ENCODE data around the gene ODAD3. TPM values are rescaled to one million over a fixed set of nuclear protein-coding genes. Genes with fewer than 3 reads are reported as not detected.

Gene ODAD3
- total and polyA plus RNA-seq, 8 donors, result 0.38 to 0.92 (median 0.62) TPM; not detected in 5

- Histone ChIP-seq H3K4me3 (peak overlapping the region; percentile 31 to 49 (median 35)), H3K27ac (peak overlapping the region in 3 of 5 donors; percentile 10 to 74 (median 38)), H3K9me3 (no peaks in the 10 kb centered on the region), H3K36me3 (no peaks in the 10 kb centered on the region), H3K4me1 (peaks cover 36 to 63% (median 47%) of the 10 kb centered on the region in 4 donors), H3K27me3 (peaks cover 7 to 80% (median 37%) of the 10 kb centered on the region in 3 donors)
- intact Hi-C loops (cut with DNase I; ENCODE audit: low total_unique reads), result no loop called here
- DNase-seq, result peak in 1 of 2 donors; percentile 68
- TF ChIP-seq CTCF (IDR thresholded peaks at IDR 0.05) (no peak), POLR2AphosphoS5 (IDR thresholded peaks at IDR 0.05) (no peak), EP300 (IDR thresholded peaks at IDR 0.05) (no peak), POLR2A (IDR thresholded peaks at IDR 0.05) (no peak)
- WGBS, 5 donors, result 9 to 15% (median 12%) methylated on average over 27 to 46 of the region's 46 CpGs
Observed at GRCh38 chr19:11420429-11421370, 14.2 kb downstream of the ODAD3 start.

GRCh38 chr19:11418549-11419506 is 16.1 kb downstream of the ODAD3 start, which contains the start of gene RGL3:
Gene RGL3, minus strand, starts transcription at chr19:11419314. Its CDS starts 36 bp downstream, at chr19:11419278.
- H3K4me1 ChIP-seq, result peaks cover 36 to 60% (median 47%) of the 10 kb centered on the region in 4 donors
- H3K36me3 ChIP-seq, result no peaks in the 10 kb centered on the region
- peaks cover 7 to 76% (median 34%) of the 10 kb centered on the region in 3 donors for H3K27me3 ChIP-seq
- intact Hi-C loops (cut with DNase I; ENCODE audit: low total_unique reads), result no loop called here
- TF ChIP-seq CTCF (IDR thresholded peaks at IDR 0.05) (peak in 1 of 7 experiments; percentile 17), EP300 (IDR thresholded peaks at IDR 0.05) (no peak), POLR2A (IDR thresholded peaks at IDR 0.05) (no peak), POLR2AphosphoS5 (IDR thresholded peaks at IDR 0.05) (peak in 2 of 3 donors; percentile 16 to 68)
- H3K27ac ChIP-seq, result peak within 1 kb of the TSS; percentile 80 to 90 (median 84)
- peak; percentile 77 to 89 for DNase-seq
- WGBS, 5 donors, result 1 to 4% (median 2%) methylated on average over 33 to 72 of the region's 72 CpGs
- H3K4me3 ChIP-seq, result peak within 1 kb of the TSS; percentile 49 to 75 (median 54)
- H3K9me3 ChIP-seq, result no peaks in the 10 kb centered on the region

- Histone ChIP-seq H3K27me3 (peaks cover 7 to 69% (median 27%) of the 10 kb centered on the region in 3 donors), H3K27ac (peak overlapping the region; percentile 80 to 90 (median 84)), H3K36me3 (no peaks in the 10 kb centered on the region), H3K4me3 (peak overlapping the region; percentile 49 to 75 (median 54)), H3K4me1 (peaks cover 36 to 53% (median 46%) of the 10 kb centered on the region in 4 donors), H3K9me3 (no peaks in the 10 kb centered on the region)
- intact Hi-C loops (cut with DNase I; ENCODE audit: low total_unique reads), result no loop called here
- no peak for DNase-seq
- no peak for TF ChIP-seq CTCF (IDR thresholded peaks at IDR 0.05)
- TF ChIP-seq POLR2A (IDR thresholded peaks at IDR 0.05), result no peak
- no peak for TF ChIP-seq POLR2AphosphoS5 (IDR thresholded peaks at IDR 0.05)
- no peak for TF ChIP-seq EP300 (IDR thresholded peaks at IDR 0.05)
- WGBS, 5 donors, result 4 to 21% (median 6%) methylated on average over 9 to 16 of the region's 16 CpGs
Observed at GRCh38 chr19:11418094-11418548, 16.8 kb downstream of the ODAD3 start.

Measured in stomach (tissue), 9 donors.